ENCODE data around the gene GRIK1.

DNA sequence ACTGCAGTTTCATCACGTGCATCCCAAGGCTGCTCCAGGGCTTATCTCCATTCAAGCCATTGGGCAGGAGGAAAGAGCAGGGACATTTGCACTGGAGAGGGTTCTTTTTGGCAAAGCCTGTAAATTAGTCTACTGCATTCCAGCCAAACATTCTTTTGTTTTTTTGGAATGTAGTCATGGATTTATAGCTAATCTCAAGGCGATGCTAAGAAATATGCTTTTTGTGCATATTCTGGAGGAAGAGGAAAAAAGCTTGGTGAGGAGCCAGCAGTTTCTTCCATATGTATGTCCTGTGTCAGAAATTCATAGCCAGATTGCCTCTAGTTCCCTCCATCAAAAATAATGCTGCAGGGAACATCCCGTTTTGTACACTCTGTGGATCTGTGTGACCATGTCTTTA lies 419.6 kb downstream of the GRIK1 start:
- TF ChIP-seq, protein P1, sequence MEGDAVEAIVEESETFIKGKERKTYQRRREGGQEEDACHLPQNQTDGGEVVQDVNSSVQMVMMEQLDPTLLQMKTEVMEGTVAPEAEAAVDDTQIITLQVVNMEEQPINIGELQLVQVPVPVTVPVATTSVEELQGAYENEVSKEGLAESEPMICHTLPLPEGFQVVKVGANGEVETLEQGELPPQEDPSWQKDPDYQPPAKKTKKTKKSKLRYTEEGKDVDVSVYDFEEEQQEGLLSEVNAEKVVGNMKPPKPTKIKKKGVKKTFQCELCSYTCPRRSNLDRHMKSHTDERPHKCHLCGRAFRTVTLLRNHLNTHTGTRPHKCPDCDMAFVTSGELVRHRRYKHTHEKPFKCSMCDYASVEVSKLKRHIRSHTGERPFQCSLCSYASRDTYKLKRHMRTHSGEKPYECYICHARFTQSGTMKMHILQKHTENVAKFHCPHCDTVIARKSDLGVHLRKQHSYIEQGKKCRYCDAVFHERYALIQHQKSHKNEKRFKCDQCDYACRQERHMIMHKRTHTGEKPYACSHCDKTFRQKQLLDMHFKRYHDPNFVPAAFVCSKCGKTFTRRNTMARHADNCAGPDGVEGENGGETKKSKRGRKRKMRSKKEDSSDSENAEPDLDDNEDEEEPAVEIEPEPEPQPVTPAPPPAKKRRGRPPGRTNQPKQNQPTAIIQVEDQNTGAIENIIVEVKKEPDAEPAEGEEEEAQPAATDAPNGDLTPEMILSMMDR (conservative IDR thresholded peaks at IDR 0.05; ENCODE audit: low read length): no peak
- no peak for TF ChIP-seq EZH2phosphoT487 (IDR thresholded peaks at IDR 0.05; ENCODE audit: borderline replicate concordance)

All from Loucy (cell line).